Esophagus squamous epithelium (tissue), 4 donors: Measurements from ENCODE around the gene PHYKPL.

Source experiments
- POLR2A ChIP-seq, 4 donors: fragments of 450-650 bp; IDR thresholded peaks; one replicate each; pipeline ENCODE4 v1.6.1; 2017; ENCODE audit warnings: antibody characterized with exemption in 4 of 4, mild to moderate bottlenecking in 4 of 4, moderate library complexity in 3 of 4
- TF ChIP-seq, protein P1 (sequence below), 6 experiments: fragments of 450-650 bp in 4 of 6; fragments of 200-600 bp in 2 of 6; sonication (generic) in 2 of 6; IDR thresholded peaks; one replicate each; pipeline ENCODE4 v1.5.1; 2016 to 2019; ENCODE audit warnings: antibody characterized with exemption in 6 of 6, mild to moderate bottlenecking in 4 of 6, moderate library complexity in 4 of 6

DNA sequence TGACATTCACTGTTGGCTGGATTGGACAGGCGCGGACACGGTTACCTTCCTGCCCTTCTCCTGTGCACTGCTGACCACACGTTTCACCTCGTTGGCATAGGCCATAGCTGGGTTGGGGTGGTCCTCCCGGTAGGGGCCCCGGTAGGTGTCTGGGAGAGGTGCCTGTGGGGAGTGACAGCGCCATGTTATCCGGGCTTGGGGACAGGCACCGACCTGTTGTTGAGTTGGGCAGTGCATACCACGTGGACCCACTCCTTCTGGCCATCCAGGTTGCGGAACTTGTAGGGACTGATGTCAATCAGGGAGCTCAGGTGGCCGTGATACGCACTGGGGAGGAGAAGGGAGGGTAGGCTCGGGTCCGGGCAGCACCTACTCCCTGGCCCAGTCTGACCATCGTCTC lies 8.2 kb downstream of the PHYKPL start:
- TF ChIP-seq, protein P1, sequence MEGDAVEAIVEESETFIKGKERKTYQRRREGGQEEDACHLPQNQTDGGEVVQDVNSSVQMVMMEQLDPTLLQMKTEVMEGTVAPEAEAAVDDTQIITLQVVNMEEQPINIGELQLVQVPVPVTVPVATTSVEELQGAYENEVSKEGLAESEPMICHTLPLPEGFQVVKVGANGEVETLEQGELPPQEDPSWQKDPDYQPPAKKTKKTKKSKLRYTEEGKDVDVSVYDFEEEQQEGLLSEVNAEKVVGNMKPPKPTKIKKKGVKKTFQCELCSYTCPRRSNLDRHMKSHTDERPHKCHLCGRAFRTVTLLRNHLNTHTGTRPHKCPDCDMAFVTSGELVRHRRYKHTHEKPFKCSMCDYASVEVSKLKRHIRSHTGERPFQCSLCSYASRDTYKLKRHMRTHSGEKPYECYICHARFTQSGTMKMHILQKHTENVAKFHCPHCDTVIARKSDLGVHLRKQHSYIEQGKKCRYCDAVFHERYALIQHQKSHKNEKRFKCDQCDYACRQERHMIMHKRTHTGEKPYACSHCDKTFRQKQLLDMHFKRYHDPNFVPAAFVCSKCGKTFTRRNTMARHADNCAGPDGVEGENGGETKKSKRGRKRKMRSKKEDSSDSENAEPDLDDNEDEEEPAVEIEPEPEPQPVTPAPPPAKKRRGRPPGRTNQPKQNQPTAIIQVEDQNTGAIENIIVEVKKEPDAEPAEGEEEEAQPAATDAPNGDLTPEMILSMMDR (IDR thresholded peaks at IDR 0.05): no peak
- TF ChIP-seq POLR2A (IDR thresholded peaks at IDR 0.05): no peak
